Natural killer cell (primary cell): Measurements from ENCODE around the gene UROC1. TPM values are rescaled to one million over a fixed set of nuclear protein-coding genes. Genes with fewer than 3 reads are reported as not detected.

Experiments
- ATAC-seq, 3 donors: fragments of 150-1000 bp in 2 of 3; fragments of 200-7000 bp in 1 of 3; cut with Tn5 transposase; 1 replicate in 1 of 3; 2 replicates in 2 of 3; pipeline ENCODE4 v1.10.0; 2021; ENCODE audit warnings: mild to moderate bottlenecking in 2 of 3, moderate library complexity in 2 of 3
- DNase-seq, 2 donors: peaks; one replicate each; pipeline versions ENCODE4 v3.0.0 to v3.0.0-alpha.2; 2013 to 2021; ENCODE audit warnings: mixed read lengths in 1 of 2
- H3K27ac ChIP-seq: one replicate; pipeline ENCODE4 v1.5.1; 2013; ENCODE audit warnings: mild to moderate bottlenecking, low read length
- H3K27me3 ChIP-seq: one replicate; pipeline ENCODE4 v1.6.1; 2013; ENCODE audit warnings: low read length; ENCODE audit not compliant: control insufficient read depth, insufficient read depth
- H3K36me3 ChIP-seq: one replicate; pipeline ENCODE4 v1.6.1; 2013; ENCODE audit warnings: low read length; ENCODE audit not compliant: control insufficient read depth, insufficient read depth
- H3K4me1 ChIP-seq: one replicate; pipeline ENCODE4 v1.6.1; 2013; ENCODE audit warnings: low read length; ENCODE audit not compliant: control insufficient read depth, insufficient read depth
- H3K4me3 ChIP-seq: one replicate; pipeline ENCODE4 v1.5.1; 2013; ENCODE audit warnings: low read length
- H3K9me3 ChIP-seq: one replicate; pipeline ENCODE4 v1.6.1; 2013; ENCODE audit warnings: low read length; ENCODE audit not compliant: control insufficient read depth, insufficient read depth
- H3K27ac Mint-ChIP-seq, 2 donors: one replicate each; pipeline ENCODE4 v1.8.0; 2022; ENCODE audit warnings: mild to moderate bottlenecking in 2 of 2, mixed read lengths in 2 of 2, moderate library complexity in 1 of 2
- H3K27me3 Mint-ChIP-seq, 2 donors: one replicate each; pipeline ENCODE4 v1.8.0; 2022; ENCODE audit warnings: low read depth in 2 of 2, mixed read lengths in 2 of 2
- H3K36me3 Mint-ChIP-seq: one replicate; pipeline ENCODE4 v1.8.0; 2022; ENCODE audit warnings: mixed read lengths
- H3K4me1 Mint-ChIP-seq, 2 donors: one replicate each; pipeline ENCODE4 v1.8.0; 2022; ENCODE audit warnings: mixed read lengths in 2 of 2
- H3K4me3 Mint-ChIP-seq: one replicate; pipeline ENCODE4 v1.8.0; 2022; ENCODE audit warnings: mild to moderate bottlenecking, moderate library complexity, mixed read lengths
- H3K9me3 Mint-ChIP-seq, 2 donors: one replicate each; pipeline ENCODE4 v1.8.0; 2022; ENCODE audit warnings: mixed read lengths in 2 of 2
- CTCF ChIP-seq: fragments of 200-600 bp; IDR thresholded peaks from one replicate; pipeline ENCODE4 v1.8.0; 2022; ENCODE audit warnings: antibody characterized with exemption
- WGBS: methylation state at CpG from one replicate; pipeline ENCODE4 v1.1.7; 2013; ENCODE audit warnings: missing lambda C conversion rate; ENCODE audit not compliant: insufficient coverage; 5-methylcytosine and 5-hydroxymethylcytosine counted together
- intact Hi-C: fragments of 100-400 bp; cut with micrococcal nuclease; formaldehyde crosslinking; loops from one replicate; pipeline ENCODE4 v1.14.2; 2022
- total RNA-seq, 4 donors: library from RNA; stranded (reverse); fragments of 120-200 nt in 1 of 4; gene quantifications; one replicate each; pipeline versions ENCODE4 v1.2.3 to v1.2.4, GENCODE V29; 2013 to 2022

UROC1 gene
- total RNA-seq, 3 donors from 2014 or later (not counting 1 experiment from before 2014, with no cell fraction given) = not detected

GRCh38 chr3:126482503-126483255 is 34.9 kb downstream of the UROC1 start:
- no peak for ATAC-seq
- Mint-ChIP-seq H3K36me3 (no peaks in the 10 kb centered on the region), H3K27me3 (no peaks in the 10 kb centered on the region), H3K4me1 (peaks cover 0 to 12% of the 10 kb centered on the region in 2 donors), H3K27ac (peak overlapping the region in 1 of 2 donors; percentile 48), H3K4me3 (no peak overlapping the region), H3K9me3 (no peaks in the 10 kb centered on the region)
- H3K27me3 ChIP-seq = no peaks in the 10 kb centered on the region
- intact Hi-C loops = no loop called here
- no peak for DNase-seq
- no peak for TF ChIP-seq CTCF
- no peak overlapping the region for H3K27ac ChIP-seq
- 79% methylated on average over 15 of the region's 15 CpGs for WGBS
- no peaks in the 10 kb centered on the region for H3K36me3 ChIP-seq
- H3K4me3 ChIP-seq = no peak overlapping the region
- H3K9me3 ChIP-seq = no peaks in the 10 kb centered on the region
- H3K4me1 ChIP-seq = peaks cover 13% of the 10 kb centered on the region

- no peaks in the 10 kb centered on the region for H3K9me3 Mint-ChIP-seq
- ATAC-seq (no peak), DNase-seq (no peak)
- no peaks in the 10 kb centered on the region for H3K36me3 Mint-ChIP-seq
- no peak for TF ChIP-seq CTCF
- 91% methylated on average over 16 of the region's 16 CpGs for WGBS
- Histone ChIP-seq H3K36me3 (no peaks in the 10 kb centered on the region), H3K4me3 (no peak overlapping the region), H3K9me3 (no peaks in the 10 kb centered on the region), H3K27ac (no peak overlapping the region), H3K4me1 (peaks cover 6% of the 10 kb centered on the region), H3K27me3 (no peaks in the 10 kb centered on the region)
- H3K4me1 Mint-ChIP-seq = peaks cover 0 to 12% of the 10 kb centered on the region in 2 donors
- no peaks in the 10 kb centered on the region for H3K27me3 Mint-ChIP-seq
- intact Hi-C loops = no loop called here
- no peak overlapping the region for H3K27ac Mint-ChIP-seq
- H3K4me3 Mint-ChIP-seq = no peak overlapping the region
Observed at GRCh38 chr3:126481808-126482502, 35.6 kb downstream of the UROC1 start.

GRCh38 chr3:126480861-126481260 is 36.7 kb downstream of the UROC1 start:
- H3K9me3 ChIP-seq = no peaks in the 10 kb centered on the region
- no peaks in the 10 kb centered on the region for H3K36me3 ChIP-seq
- intact Hi-C loops = no loop called here
- WGBS = 87% methylated on average over 8 of the region's 8 CpGs
- Mint-ChIP-seq H3K27me3 (no peaks in the 10 kb centered on the region), H3K4me3 (no peak overlapping the region), H3K27ac (no peak overlapping the region), H3K4me1 (peaks cover 0 to 12% of the 10 kb centered on the region in 2 donors), H3K9me3 (no peaks in the 10 kb centered on the region), H3K36me3 (no peaks in the 10 kb centered on the region)
- no peak overlapping the region for H3K27ac ChIP-seq
- no peak overlapping the region for H3K4me3 ChIP-seq
- DNase-seq (no peak), ATAC-seq (no peak)
- H3K4me1 ChIP-seq = peaks cover 7% of the 10 kb centered on the region
- TF ChIP-seq CTCF = no peak
- H3K27me3 ChIP-seq = no peaks in the 10 kb centered on the region
